ENCODE results near the gene FBN1. TPM values are rescaled to one million over a fixed set of nuclear protein-coding genes. Genes with fewer than 3 reads are reported as not detected.

The FBN1 gene
- total and polyA plus RNA-seq, 2 experiments from 2014 or later: 1.9 to 3.8 TPM

GRCh38 chr15:48371961-48372360, 273.5 kb downstream of the FBN1 start:
- Histone ChIP-seq H3F3A (replicated peaks; ENCODE audit: low read depth) (no peaks in the 10 kb centered on the region), H3K36me3 (ENCODE audit: insufficient read depth) (no peaks in the 10 kb centered on the region)

DNA sequence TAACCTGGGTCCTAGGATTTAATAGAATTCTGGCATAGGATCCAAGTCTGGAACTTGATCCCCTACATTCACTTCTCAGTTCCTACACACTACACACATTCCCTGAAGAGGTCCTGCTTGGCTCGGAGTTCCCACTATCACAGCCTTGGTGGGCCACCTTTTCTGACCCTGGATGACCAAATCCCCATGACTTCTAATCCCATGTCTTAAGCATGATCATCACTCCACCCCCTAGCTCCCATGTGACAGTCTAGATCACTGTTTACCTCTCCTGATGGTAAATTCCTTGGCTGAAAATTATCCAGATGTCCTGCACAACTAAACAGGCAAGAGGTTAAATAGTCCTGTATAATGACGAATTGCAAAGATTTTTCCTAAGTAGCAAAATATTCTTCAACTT, 274.0 kb downstream of the FBN1 start:
- no peak overlapping the region for H3K27ac ChIP-seq (ENCODE audit: low read depth)
- no peaks in the 10 kb centered on the region for H3K36me3 ChIP-seq (ENCODE audit: insufficient read depth)
- Mint-ChIP-seq H3K4me3 (no peak overlapping the region), H3K4me1 (no peaks in the 10 kb centered on the region), H3K9me3 (peaks cover 10% of the 10 kb centered on the region), H3K36me3 (ENCODE audit: low read depth) (no peaks in the 10 kb centered on the region), H3K27me3 (ENCODE audit: insufficient read depth, low read depth, poor library complexity) (no peaks in the 10 kb centered on the region), H3K27ac (no peak overlapping the region)
- H3K4me3 ChIP-seq: no peak overlapping the region
- H3K27me3 ChIP-seq (ENCODE audit: insufficient read depth): no peaks in the 10 kb centered on the region
- TF ChIP-seq JUNB (IDR thresholded peaks at IDR 0.05; ENCODE audit: unreplicated experiment) (no peak), REST (IDR thresholded peaks at IDR 0.05; ENCODE audit: unreplicated experiment) (no peak), STAT1 (IDR thresholded peaks at IDR 0.05; ENCODE audit: unreplicated experiment) (no peak), NANOG (IDR thresholded peaks at IDR 0.05; ENCODE audit: borderline replicate concordance) (no peak), POLR2AphosphoS5 (IDR thresholded peaks at IDR 0.05; ENCODE audit: low read depth) (no peak), ZNF331 (CRISPR knock-in tag; IDR thresholded peaks at IDR 0.05; ENCODE audit: low read depth) (no peak), ZNF114 (CRISPR knock-in tag; IDR thresholded peaks at IDR 0.05) (no peak), EZH2 (IDR thresholded peaks at IDR 0.05; ENCODE audit: low read depth, unreplicated experiment) (no peak)
- TF ChIP-seq, protein P1, sequence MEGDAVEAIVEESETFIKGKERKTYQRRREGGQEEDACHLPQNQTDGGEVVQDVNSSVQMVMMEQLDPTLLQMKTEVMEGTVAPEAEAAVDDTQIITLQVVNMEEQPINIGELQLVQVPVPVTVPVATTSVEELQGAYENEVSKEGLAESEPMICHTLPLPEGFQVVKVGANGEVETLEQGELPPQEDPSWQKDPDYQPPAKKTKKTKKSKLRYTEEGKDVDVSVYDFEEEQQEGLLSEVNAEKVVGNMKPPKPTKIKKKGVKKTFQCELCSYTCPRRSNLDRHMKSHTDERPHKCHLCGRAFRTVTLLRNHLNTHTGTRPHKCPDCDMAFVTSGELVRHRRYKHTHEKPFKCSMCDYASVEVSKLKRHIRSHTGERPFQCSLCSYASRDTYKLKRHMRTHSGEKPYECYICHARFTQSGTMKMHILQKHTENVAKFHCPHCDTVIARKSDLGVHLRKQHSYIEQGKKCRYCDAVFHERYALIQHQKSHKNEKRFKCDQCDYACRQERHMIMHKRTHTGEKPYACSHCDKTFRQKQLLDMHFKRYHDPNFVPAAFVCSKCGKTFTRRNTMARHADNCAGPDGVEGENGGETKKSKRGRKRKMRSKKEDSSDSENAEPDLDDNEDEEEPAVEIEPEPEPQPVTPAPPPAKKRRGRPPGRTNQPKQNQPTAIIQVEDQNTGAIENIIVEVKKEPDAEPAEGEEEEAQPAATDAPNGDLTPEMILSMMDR (conservative IDR thresholded peaks at IDR 0.05; ENCODE audit: low read depth in 2 of 2): no peak
- TF ChIP-seq, protein P2, sequence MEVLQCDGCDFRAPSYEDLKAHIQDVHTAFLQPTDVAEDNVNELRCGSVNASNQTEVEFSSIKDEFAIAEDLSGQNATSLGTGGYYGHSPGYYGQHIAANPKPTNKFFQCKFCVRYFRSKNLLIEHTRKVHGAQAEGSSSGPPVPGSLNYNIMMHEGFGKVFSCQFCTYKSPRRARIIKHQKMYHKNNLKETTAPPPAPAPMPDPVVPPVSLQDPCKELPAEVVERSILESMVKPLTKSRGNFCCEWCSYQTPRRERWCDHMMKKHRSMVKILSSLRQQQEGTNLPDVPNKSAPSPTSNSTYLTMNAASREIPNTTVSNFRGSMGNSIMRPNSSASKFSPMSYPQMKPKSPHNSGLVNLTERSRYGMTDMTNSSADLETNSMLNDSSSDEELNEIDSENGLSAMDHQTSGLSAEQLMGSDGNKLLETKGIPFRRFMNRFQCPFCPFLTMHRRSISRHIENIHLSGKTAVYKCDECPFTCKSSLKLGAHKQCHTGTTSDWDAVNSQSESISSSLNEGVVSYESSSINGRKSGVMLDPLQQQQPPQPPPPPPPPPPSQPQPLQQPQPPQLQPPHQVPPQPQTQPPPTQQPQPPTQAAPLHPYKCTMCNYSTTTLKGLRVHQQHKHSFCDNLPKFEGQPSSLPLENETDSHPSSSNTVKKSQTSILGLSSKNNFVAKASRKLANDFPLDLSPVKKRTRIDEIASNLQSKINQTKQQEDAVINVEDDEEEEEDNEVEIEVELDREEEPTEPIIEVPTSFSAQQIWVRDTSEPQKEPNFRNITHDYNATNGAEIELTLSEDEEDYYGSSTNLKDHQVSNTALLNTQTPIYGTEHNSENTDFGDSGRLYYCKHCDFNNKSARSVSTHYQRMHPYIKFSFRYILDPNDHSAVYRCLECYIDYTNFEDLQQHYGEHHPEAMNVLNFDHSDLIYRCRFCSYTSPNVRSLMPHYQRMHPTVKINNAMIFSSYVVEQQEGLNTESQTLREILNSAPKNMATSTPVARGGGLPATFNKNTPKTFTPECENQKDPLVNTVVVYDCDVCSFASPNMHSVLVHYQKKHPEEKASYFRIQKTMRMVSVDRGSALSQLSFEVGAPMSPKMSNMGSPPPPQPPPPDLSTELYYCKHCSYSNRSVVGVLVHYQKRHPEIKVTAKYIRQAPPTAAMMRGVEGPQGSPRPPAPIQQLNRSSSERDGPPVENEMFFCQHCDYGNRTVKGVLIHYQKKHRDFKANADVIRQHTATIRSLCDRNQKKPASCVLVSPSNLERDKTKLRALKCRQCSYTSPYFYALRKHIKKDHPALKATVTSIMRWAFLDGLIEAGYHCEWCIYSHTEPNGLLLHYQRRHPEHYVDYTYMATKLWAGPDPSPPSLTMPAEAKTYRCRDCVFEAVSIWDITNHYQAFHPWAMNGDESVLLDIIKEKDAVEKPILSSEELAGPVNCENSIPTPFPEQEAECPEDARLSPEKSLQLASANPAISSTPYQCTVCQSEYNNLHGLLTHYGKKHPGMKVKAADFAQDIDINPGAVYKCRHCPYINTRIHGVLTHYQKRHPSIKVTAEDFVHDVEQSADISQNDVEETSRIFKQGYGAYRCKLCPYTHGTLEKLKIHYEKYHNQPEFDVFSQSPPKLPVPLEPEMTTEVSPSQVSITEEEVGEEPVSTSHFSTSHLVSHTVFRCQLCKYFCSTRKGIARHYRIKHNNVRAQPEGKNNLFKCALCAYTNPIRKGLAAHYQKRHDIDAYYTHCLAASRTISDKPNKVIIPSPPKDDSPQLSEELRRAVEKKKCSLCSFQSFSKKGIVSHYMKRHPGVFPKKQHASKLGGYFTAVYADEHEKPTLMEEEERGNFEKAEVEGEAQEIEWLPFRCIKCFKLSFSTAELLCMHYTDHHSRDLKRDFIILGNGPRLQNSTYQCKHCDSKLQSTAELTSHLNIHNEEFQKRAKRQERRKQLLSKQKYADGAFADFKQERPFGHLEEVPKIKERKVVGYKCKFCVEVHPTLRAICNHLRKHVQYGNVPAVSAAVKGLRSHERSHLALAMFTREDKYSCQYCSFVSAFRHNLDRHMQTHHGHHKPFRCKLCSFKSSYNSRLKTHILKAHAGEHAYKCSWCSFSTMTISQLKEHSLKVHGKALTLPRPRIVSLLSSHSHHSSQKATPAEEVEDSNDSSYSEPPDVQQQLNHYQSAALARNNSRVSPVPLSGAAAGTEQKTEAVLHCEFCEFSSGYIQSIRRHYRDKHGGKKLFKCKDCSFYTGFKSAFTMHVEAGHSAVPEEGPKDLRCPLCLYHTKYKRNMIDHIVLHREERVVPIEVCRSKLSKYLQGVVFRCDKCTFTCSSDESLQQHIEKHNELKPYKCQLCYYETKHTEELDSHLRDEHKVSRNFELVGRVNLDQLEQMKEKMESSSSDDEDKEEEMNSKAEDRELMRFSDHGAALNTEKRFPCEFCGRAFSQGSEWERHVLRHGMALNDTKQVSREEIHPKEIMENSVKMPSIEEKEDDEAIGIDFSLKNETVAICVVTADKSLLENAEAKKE (CRISPR knock-in tag; IDR thresholded peaks at IDR 0.05): no peak
- no peaks in the 10 kb centered on the region for H3K79me2 ChIP-seq (replicated peaks; ENCODE audit: insufficient read depth)
- no peaks in the 10 kb centered on the region for H3K4me1 ChIP-seq (ENCODE audit: insufficient read depth)
- H3K9me2 ChIP-seq (ENCODE audit: insufficient read depth): peaks cover 16% of the 10 kb centered on the region
- DNase-seq (ENCODE audit: low spot score): no peak
- no peak overlapping the region for H2AFZ ChIP-seq
- H3F3A ChIP-seq (replicated peaks; ENCODE audit: low read depth): no peaks in the 10 kb centered on the region
- no peak overlapping the region for H3K4me2 ChIP-seq
- no peak for ATAC-seq
- H4K20me1 ChIP-seq (replicated peaks; ENCODE audit: insufficient read depth): no peaks in the 10 kb centered on the region

More at GRCh38 chr15:48371961-48372360, 273.5 kb downstream of the FBN1 start:
- TF ChIP-seq POLR2AphosphoS5 (IDR thresholded peaks at IDR 0.05; ENCODE audit: low read depth) (no peak), EZH2phosphoT487 (IDR thresholded peaks at IDR 0.05; ENCODE audit: unreplicated experiment) (no peak), STAT1 (IDR thresholded peaks at IDR 0.05; ENCODE audit: unreplicated experiment) (no peak)
- H3K27me3 ChIP-seq (ENCODE audit: insufficient read depth): no peaks in the 10 kb centered on the region
- no peaks in the 10 kb centered on the region for H4K20me1 ChIP-seq (replicated peaks; ENCODE audit: insufficient read depth)
- H3K9me2 ChIP-seq (ENCODE audit: insufficient read depth): peaks cover 16% of the 10 kb centered on the region
- no peak overlapping the region for H3K4me3 Mint-ChIP-seq
- no peak overlapping the region for H2AFZ ChIP-seq
- DNase-seq (ENCODE audit: low spot score) (no peak), ATAC-seq (no peak)
- no peaks in the 10 kb centered on the region for H3K4me1 ChIP-seq (ENCODE audit: insufficient read depth)
- H3K4me2 ChIP-seq: no peak overlapping the region
- no peaks in the 10 kb centered on the region for H3K4me1 Mint-ChIP-seq
- peaks cover 14% of the 10 kb centered on the region for H3K9me3 Mint-ChIP-seq
- no peak overlapping the region for H3K4me3 ChIP-seq
- no peak overlapping the region for H3K27ac Mint-ChIP-seq
- no peaks in the 10 kb centered on the region for H3K27me3 Mint-ChIP-seq (ENCODE audit: insufficient read depth, low read depth, poor library complexity)
- H3K27ac ChIP-seq (ENCODE audit: low read depth): no peak overlapping the region
- no peaks in the 10 kb centered on the region for H3K79me2 ChIP-seq (replicated peaks; ENCODE audit: insufficient read depth)
- no peaks in the 10 kb centered on the region for H3K36me3 Mint-ChIP-seq (ENCODE audit: low read depth)
